ENCODE data around the gene NOX4. TPM values are rescaled to one million over a fixed set of nuclear protein-coding genes. Genes with fewer than 3 reads are reported as not detected.

The NOX4 gene
- total RNA-seq, 1 experiment from 2014 or later, result 3.0 TPM

DNA sequence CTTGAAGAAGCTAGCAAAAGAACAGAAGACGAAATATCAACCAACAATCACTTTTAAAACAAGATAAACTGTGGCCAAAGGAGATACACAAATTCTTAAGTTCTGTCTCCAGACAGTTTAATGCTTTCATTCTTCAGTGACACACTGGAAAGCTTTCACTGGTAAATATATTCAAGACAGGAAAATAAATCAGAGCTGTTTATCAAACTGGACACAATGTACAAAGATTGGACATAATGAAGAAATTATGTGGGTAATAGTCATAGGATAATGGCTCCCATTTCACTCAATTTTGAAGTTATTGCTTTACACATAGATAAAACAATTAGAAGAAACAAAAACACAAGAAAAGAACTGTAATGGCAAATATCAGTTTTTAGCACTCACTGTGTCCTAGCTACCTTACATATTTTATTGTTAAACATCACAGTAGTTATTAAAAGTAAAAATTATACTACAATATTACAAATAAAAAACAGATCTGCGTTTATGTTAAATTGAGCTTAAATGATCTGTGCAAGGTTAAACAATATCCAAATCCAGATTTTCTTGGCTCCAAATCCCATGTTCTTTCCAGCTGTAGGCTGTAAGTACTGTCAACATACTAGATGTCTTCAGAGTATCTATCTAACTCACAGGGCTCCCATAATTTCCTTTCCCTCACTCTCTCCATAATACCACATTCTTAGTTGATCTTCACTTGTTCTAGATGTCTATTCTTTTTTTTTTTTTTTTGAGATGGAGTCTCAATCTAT lies 38.6 kb upstream of the NOX4 start:
- H3T11ph ChIP-seq (ENCODE audit: low read length), result no peak overlapping the region
- H3K79me1 ChIP-seq (ENCODE audit: insufficient read depth, low read depth, low read length, poor library complexity, severe bottlenecking), result no peaks in the 10 kb centered on the region
- no peak overlapping the region for H3K56ac ChIP-seq (ENCODE audit: insufficient read length, low read depth, low read length)
- H3K18ac ChIP-seq (ENCODE audit: insufficient read length, low read depth, low read length), result no peak overlapping the region
- H3K79me2 ChIP-seq (ENCODE audit: insufficient read depth, low read length), result no peaks in the 10 kb centered on the region
- no peak overlapping the region for H3K4me3 Mint-ChIP-seq
- no peak overlapping the region for H3K23ac ChIP-seq (ENCODE audit: insufficient read length, low read depth, low read length)
- H2AFZ ChIP-seq (ENCODE audit: low read length), result no peak overlapping the region
- H2AK5ac ChIP-seq (ENCODE audit: insufficient read length, low read length), result no peak overlapping the region
- no peak overlapping the region for H3K27ac ChIP-seq (ENCODE audit: insufficient read length, low read depth, low read length)
- no peak overlapping the region for H2BK12ac ChIP-seq (ENCODE audit: insufficient read length, low read depth, low read length)
- no peaks in the 10 kb centered on the region for H3K9me3 ChIP-seq (ENCODE audit: control insufficient read depth, low read depth, low read length)
- no peak overlapping the region for H4K91ac ChIP-seq (ENCODE audit: insufficient read length, low read depth, low read length)
- no peak overlapping the region for H2BK20ac ChIP-seq (ENCODE audit: low read depth, low read length, poor library complexity, severe bottlenecking)
- H3K23me2 ChIP-seq (ENCODE audit: insufficient read length, low read depth, low read length, poor library complexity, severe bottlenecking), result no peaks in the 10 kb centered on the region
- no peaks in the 10 kb centered on the region; the same call in 1 of the 2 replicates for H3K4me1 ChIP-seq (ENCODE audit: insufficient read depth, low read length)
- no peaks in the 10 kb centered on the region for H4K20me1 ChIP-seq (ENCODE audit: control insufficient read depth, insufficient read depth, insufficient read length)
- no peak for DNase-seq
- no peak overlapping the region for H3K14ac ChIP-seq (ENCODE audit: insufficient read depth, low read length)
- peaks cover 2 to 11% of the 10 kb centered on the region in 2 experiments; a peak in 3 of 4 replicates for H3K4me1 Mint-ChIP-seq
- no peak overlapping the region for H3K9ac ChIP-seq (ENCODE audit: extremely low read depth, insufficient read length, low read length)
- no peaks in the 10 kb centered on the region for H3K27me3 ChIP-seq (ENCODE audit: insufficient read depth, low read length)
- H3K27me3 Mint-ChIP-seq (ENCODE audit: low read depth), result peaks cover 7% of the 10 kb centered on the region
- peaks cover 0 to 5% (median 2%) of the 10 kb centered on the region in 3 experiments; a peak in 6 of 7 replicates for H3K36me3 Mint-ChIP-seq (ENCODE audit: insufficient read depth in 1 of 3, low read depth in 3 of 3)
- H4K5ac ChIP-seq (ENCODE audit: insufficient read length, low read depth, low read length), result no peak overlapping the region
- H2BK120ac ChIP-seq (ENCODE audit: low read depth, low read length, poor library complexity, severe bottlenecking), result no peak overlapping the region
- H4K8ac ChIP-seq (replicated peaks; ENCODE audit: insufficient read length, low read depth, low read length), result no peak overlapping the region
- H2BK5ac ChIP-seq (ENCODE audit: insufficient read length, low read length), result no peak overlapping the region
- no peak overlapping the region for H3K4me2 ChIP-seq (ENCODE audit: insufficient read depth, insufficient read length, low read length)
- no peak for TF ChIP-seq CTCF (conservative IDR thresholded peaks at IDR 0.05)
- H2BK15ac ChIP-seq (ENCODE audit: low read depth, low read length), result no peak overlapping the region
- no peak overlapping the region for H3K27ac Mint-ChIP-seq
- no CpG with 5 or more reads among the region's 2 CpGs for WGBS (ENCODE audit: extremely low coverage, insufficient read length, low lambda C conversion rate)
- peaks cover 2 to 14% of the 10 kb centered on the region in 2 experiments; a peak in 2 of 5 replicates for H3K9me3 Mint-ChIP-seq
- H3K4ac ChIP-seq (ENCODE audit: low read depth, low read length), result no peak overlapping the region
